Stomach (tissue), 4 donors: ENCODE data around the gene CHCHD6.

Source experiments
- EP300 ChIP-seq: sonication (generic); formaldehyde crosslinking; IDR thresholded peaks from one replicate; pipeline ENCODE4 v1.6.1; 2017; ENCODE audit warnings: antibody characterized with exemption
- POLR2A ChIP-seq, 4 donors: fragments of 450-650 bp; IDR thresholded peaks; one replicate each; pipeline ENCODE4 v1.6.1; 2016; ENCODE audit warnings: antibody characterized with exemption in 4 of 4, control low read depth in 2 of 4, mild to moderate bottlenecking in 1 of 4, moderate library complexity in 1 of 4
- POLR2AphosphoS5 ChIP-seq, 3 donors: sonication (generic); formaldehyde crosslinking; IDR thresholded peaks; one replicate each; pipeline ENCODE4 v1.6.1; 2016; ENCODE audit warnings: antibody characterized with exemption in 3 of 3
- TF ChIP-seq, protein P1 (sequence below), 7 experiments: fragments of 450-650 bp in 4 of 7; fragments of 200-600 bp in 3 of 7; sonication (generic) in 3 of 7; IDR thresholded peaks; one replicate each; pipeline ENCODE4 v1.5.1; 2016 to 2019; ENCODE audit warnings: antibody characterized with exemption in 7 of 7, control low read depth in 2 of 7, mild to moderate bottlenecking in 1 of 7

GRCh38 chr3:126982471-126983175 is 278.6 kb downstream of the CHCHD6 start, which contains the start of gene PLXNA1:
- TF ChIP-seq, protein P1, sequence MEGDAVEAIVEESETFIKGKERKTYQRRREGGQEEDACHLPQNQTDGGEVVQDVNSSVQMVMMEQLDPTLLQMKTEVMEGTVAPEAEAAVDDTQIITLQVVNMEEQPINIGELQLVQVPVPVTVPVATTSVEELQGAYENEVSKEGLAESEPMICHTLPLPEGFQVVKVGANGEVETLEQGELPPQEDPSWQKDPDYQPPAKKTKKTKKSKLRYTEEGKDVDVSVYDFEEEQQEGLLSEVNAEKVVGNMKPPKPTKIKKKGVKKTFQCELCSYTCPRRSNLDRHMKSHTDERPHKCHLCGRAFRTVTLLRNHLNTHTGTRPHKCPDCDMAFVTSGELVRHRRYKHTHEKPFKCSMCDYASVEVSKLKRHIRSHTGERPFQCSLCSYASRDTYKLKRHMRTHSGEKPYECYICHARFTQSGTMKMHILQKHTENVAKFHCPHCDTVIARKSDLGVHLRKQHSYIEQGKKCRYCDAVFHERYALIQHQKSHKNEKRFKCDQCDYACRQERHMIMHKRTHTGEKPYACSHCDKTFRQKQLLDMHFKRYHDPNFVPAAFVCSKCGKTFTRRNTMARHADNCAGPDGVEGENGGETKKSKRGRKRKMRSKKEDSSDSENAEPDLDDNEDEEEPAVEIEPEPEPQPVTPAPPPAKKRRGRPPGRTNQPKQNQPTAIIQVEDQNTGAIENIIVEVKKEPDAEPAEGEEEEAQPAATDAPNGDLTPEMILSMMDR (IDR thresholded peaks at IDR 0.05), result peak in 5 of 7 experiments; percentile 79 to 93 (median 89)
- TF ChIP-seq POLR2AphosphoS5 (IDR thresholded peaks at IDR 0.05) (no peak), POLR2A (IDR thresholded peaks at IDR 0.05) (no peak), EP300 (no peak)
